Measurements from ENCODE around the gene NDUFS4. TPM values are rescaled to one million over a fixed set of nuclear protein-coding genes. Genes with fewer than 3 reads are reported as not detected.

Gene NDUFS4
- total and polyA plus RNA-seq, 2 experiments from 2014 or later: 113 to 150 TPM

DNA sequence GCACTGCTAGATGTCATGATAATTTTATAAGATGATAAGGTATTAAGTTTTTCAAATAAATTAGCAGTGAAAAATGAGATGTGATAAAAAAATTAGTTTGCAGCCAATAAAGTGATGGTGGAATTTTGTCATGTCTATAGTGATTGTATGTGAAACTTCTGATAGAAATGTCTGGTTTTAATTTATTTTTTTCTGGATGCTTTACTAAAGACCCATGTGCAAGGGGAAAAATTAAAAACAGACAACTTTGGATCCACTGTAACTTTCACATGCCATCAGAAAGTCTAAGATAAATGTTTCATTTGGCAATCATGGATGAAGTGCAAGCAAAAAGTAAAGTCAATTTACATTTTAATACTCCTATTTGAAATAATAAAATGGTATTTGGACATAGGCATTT, 4.4 kb upstream of the NDUFS4 start:
- Histone ChIP-seq H3K9me2 (replicated peaks; ENCODE audit: insufficient read depth) (no peaks in the 10 kb centered on the region), H3K4me3 (no peak overlapping the region), H3K79me2 (peaks cover 2% of the 10 kb centered on the region), H3K4me2 (no peak overlapping the region), H3K27ac (no peak overlapping the region), H3K9me3 (ENCODE audit: low read depth) (no peaks in the 10 kb centered on the region), H3K36me3 (replicated peaks; ENCODE audit: insufficient read depth, low read depth) (no peaks in the 10 kb centered on the region), H3K4me1 (ENCODE audit: insufficient read depth) (no peaks in the 10 kb centered on the region), H4K20me1 (ENCODE audit: insufficient read depth, poor library complexity, severe bottlenecking) (no peaks in the 10 kb centered on the region), H2AFZ (no peak overlapping the region), H3K27me3 (peaks cover 2% of the 10 kb centered on the region)
- DNase-seq (ENCODE audit: low spot score): no peak
- no peak for TF ChIP-seq EZH2phosphoT487 (IDR thresholded peaks at IDR 0.05; ENCODE audit: low read depth, severe bottlenecking, unreplicated experiment)
- TF ChIP-seq, protein P1, sequence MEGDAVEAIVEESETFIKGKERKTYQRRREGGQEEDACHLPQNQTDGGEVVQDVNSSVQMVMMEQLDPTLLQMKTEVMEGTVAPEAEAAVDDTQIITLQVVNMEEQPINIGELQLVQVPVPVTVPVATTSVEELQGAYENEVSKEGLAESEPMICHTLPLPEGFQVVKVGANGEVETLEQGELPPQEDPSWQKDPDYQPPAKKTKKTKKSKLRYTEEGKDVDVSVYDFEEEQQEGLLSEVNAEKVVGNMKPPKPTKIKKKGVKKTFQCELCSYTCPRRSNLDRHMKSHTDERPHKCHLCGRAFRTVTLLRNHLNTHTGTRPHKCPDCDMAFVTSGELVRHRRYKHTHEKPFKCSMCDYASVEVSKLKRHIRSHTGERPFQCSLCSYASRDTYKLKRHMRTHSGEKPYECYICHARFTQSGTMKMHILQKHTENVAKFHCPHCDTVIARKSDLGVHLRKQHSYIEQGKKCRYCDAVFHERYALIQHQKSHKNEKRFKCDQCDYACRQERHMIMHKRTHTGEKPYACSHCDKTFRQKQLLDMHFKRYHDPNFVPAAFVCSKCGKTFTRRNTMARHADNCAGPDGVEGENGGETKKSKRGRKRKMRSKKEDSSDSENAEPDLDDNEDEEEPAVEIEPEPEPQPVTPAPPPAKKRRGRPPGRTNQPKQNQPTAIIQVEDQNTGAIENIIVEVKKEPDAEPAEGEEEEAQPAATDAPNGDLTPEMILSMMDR (IDR thresholded peaks at IDR 0.05; ENCODE audit: poor library complexity): no peak
- no peak for TF ChIP-seq EZH2 (IDR thresholded peaks at IDR 0.05; ENCODE audit: borderline replicate concordance)

GRCh38 chr5:53557386-53557785, 3.1 kb upstream of the NDUFS4 start:
- no peaks in the 10 kb centered on the region for H3K9me3 ChIP-seq (ENCODE audit: low read depth)
- H4K20me1 ChIP-seq (ENCODE audit: insufficient read depth, poor library complexity, severe bottlenecking): no peaks in the 10 kb centered on the region
- H3K27ac ChIP-seq: no peak overlapping the region
- H3K4me1 ChIP-seq (ENCODE audit: insufficient read depth): peaks cover 7% of the 10 kb centered on the region
- no peaks in the 10 kb centered on the region for H3K9me2 ChIP-seq (replicated peaks; ENCODE audit: insufficient read depth)
- 96% methylated on average over 2 of the region's 2 CpGs for WGBS (ENCODE audit: low lambda C conversion rate, missing lambda C conversion rate)
- no peak overlapping the region for H3K4me3 ChIP-seq
- peaks cover 16% of the 10 kb centered on the region for H3K79me2 ChIP-seq
- TF ChIP-seq EZH2 (IDR thresholded peaks at IDR 0.05; ENCODE audit: borderline replicate concordance): no peak
- TF ChIP-seq, protein P1 (IDR thresholded peaks at IDR 0.05; ENCODE audit: poor library complexity): no peak
- TF ChIP-seq EZH2phosphoT487 (IDR thresholded peaks at IDR 0.05; ENCODE audit: low read depth, severe bottlenecking, unreplicated experiment): no peak
- no peak overlapping the region for H2AFZ ChIP-seq
- H3K36me3 ChIP-seq (replicated peaks; ENCODE audit: insufficient read depth, low read depth): no peaks in the 10 kb centered on the region
- H3K27me3 ChIP-seq: peaks cover 2% of the 10 kb centered on the region
- DNase-seq (ENCODE audit: low spot score): no peak
- H3K4me2 ChIP-seq: no peak overlapping the region

GRCh38 chr5:53558966-53559365, 1.5 kb upstream of the NDUFS4 start:
- Histone ChIP-seq H2AFZ (no peak overlapping the region), H3K9me2 (replicated peaks; ENCODE audit: insufficient read depth) (no peaks in the 10 kb centered on the region), H3K79me2 (peaks cover 32% of the 10 kb centered on the region), H3K4me1 (ENCODE audit: insufficient read depth) (peaks cover 7% of the 10 kb centered on the region), H4K20me1 (ENCODE audit: insufficient read depth, poor library complexity, severe bottlenecking) (no peaks in the 10 kb centered on the region), H3K9me3 (ENCODE audit: low read depth) (no peaks in the 10 kb centered on the region), H3K4me3 (no peak overlapping the region), H3K36me3 (replicated peaks; ENCODE audit: insufficient read depth, low read depth) (no peaks in the 10 kb centered on the region), H3K4me2 (no peak overlapping the region), H3K27me3 (peaks cover 2% of the 10 kb centered on the region), H3K27ac (no peak overlapping the region)
- DNase-seq (ENCODE audit: low spot score): no peak
- TF ChIP-seq, protein P1 (IDR thresholded peaks at IDR 0.05; ENCODE audit: poor library complexity): no peak
- TF ChIP-seq EZH2 (IDR thresholded peaks at IDR 0.05; ENCODE audit: borderline replicate concordance) (no peak), EZH2phosphoT487 (IDR thresholded peaks at IDR 0.05; ENCODE audit: low read depth, severe bottlenecking, unreplicated experiment) (no peak)

DNA sequence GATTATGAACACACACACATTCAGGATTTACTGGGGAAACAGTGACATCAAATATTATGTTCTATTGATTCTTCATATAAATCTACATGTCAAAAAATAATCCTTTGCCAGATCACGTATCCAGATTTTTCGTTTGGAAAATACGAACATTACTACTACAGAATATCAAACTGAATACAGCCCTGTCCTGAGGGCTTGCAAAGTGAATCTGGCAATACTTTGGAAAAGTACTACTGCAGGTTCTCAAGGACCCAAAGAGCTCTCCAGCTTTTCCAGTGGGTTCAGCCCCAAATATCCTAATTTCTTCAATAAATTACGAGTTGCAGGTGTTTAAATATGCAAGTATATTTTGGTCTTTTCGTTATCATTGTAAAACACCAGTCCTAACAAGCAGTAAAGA, 411 bp upstream of the NDUFS4 start:
- Histone ChIP-seq H3K27ac (no peak overlapping the region), H2AFZ (peak overlapping the region; percentile 73), H4K20me1 (ENCODE audit: insufficient read depth, poor library complexity, severe bottlenecking) (no peaks in the 10 kb centered on the region), H3K9me3 (ENCODE audit: low read depth) (no peaks in the 10 kb centered on the region), H3K79me2 (peaks cover 43% of the 10 kb centered on the region), H3K36me3 (replicated peaks; ENCODE audit: insufficient read depth, low read depth) (no peaks in the 10 kb centered on the region), H3K4me2 (peak overlapping the region; percentile 70), H3K4me1 (ENCODE audit: insufficient read depth) (peaks cover 7% of the 10 kb centered on the region), H3K4me3 (peak overlapping the region; percentile 65), H3K9me2 (replicated peaks; ENCODE audit: insufficient read depth) (no peaks in the 10 kb centered on the region), H3K27me3 (peaks cover 2% of the 10 kb centered on the region)
- 42% methylated on average over 5 of the region's 5 CpGs for WGBS (ENCODE audit: low lambda C conversion rate, missing lambda C conversion rate)
- TF ChIP-seq, protein P1 (IDR thresholded peaks at IDR 0.05; ENCODE audit: poor library complexity): no peak
- no peak for TF ChIP-seq EZH2 (IDR thresholded peaks at IDR 0.05; ENCODE audit: borderline replicate concordance)
- no peak for TF ChIP-seq EZH2phosphoT487 (IDR thresholded peaks at IDR 0.05; ENCODE audit: low read depth, severe bottlenecking, unreplicated experiment)
- no peak for DNase-seq (ENCODE audit: low spot score)
